A549 (cell line): ENCODE results near the gene MUC21. TPM values are rescaled to one million over a fixed set of nuclear protein-coding genes. Genes with fewer than 3 reads are reported as not detected.

Experiments
- ATAC-seq, 2 experiments: fragments of 200-7000 bp in 1 of 2; fragments of >200 bp in 1 of 2; cut with Nextera tagmentation in 1 of 2; cut with Tn5 transposase in 1 of 2; 3 replicates each; pipeline versions ENCODE4 v1.8.0 to v1.9.1; 2018 to 2020; ENCODE audit warnings: mild to moderate bottlenecking in 1 of 2, moderate library complexity in 1 of 2
- CTCF ChIA-PET: fragments of 300-600 bp; sonication (Branson Sonifier 250); formaldehyde crosslinking; extraction: SDS; loops from one replicate; lab custom pipeline; 2021; ENCODE audit warnings: antibody characterized with exemption, inconsistent platforms; lab: Yijun Ruan, JAX
- POLR2A ChIA-PET: fragments of 350-600 bp; formaldehyde crosslinking; extraction: SDS; loops from one replicate; lab custom pipeline; 2021; ENCODE audit warnings: antibody characterized with exemption, inconsistent platforms; lab: Yijun Ruan, JAX
- DNase-seq, 2 experiments: peaks; one replicate each; pipeline versions ENCODE4 v3.0.0 to v3.0.0-alpha.2; 2011 to 2016; ENCODE audit warnings: low read depth in 1 of 2, low spot score in 1 of 2
- FAIRE-seq: peaks from 2 replicates; lab custom pipeline; 2011; peaks lifted over from hg19 to GRCh38; lab: Jason Lieb, UNC
- H3K27ac ChIP-seq, 2 experiments: fragments of >200 bp; sonication (Bioruptor Twin); formaldehyde crosslinking; 3 replicates each; pipeline ENCODE4 v1.5.1; 2016 to 2017
- H3K4me1 ChIP-seq: fragments of >200 bp; sonication (Bioruptor Twin); formaldehyde crosslinking; 3 replicates; pipeline ENCODE4 v1.6.1; 2016
- H3K4me2 ChIP-seq: fragments of >200 bp; sonication (Bioruptor Twin); formaldehyde crosslinking; 3 replicates; pipeline ENCODE4 v1.6.1; 2016
- H3K4me3 ChIP-seq: fragments of >200 bp; sonication (Bioruptor Twin); formaldehyde crosslinking; 3 replicates; pipeline ENCODE4 v1.5.1; 2016
- H3K9me3 ChIP-seq: fragments of >200 bp; sonication (Bioruptor Twin); formaldehyde crosslinking; 3 replicates; pipeline ENCODE4 v1.6.1; 2016
- BCL3 ChIP-seq: fragments of >200 bp; sonication (Bioruptor Twin); formaldehyde crosslinking; IDR thresholded peaks from 3 replicates; pipeline ENCODE4 v1.6.1; 2016
- CBX8 ChIP-seq: fragments of 200-600 bp; sonication (generic); IDR thresholded peaks from 2 replicates; pipeline ENCODE4 v1.6.1; 2016
- ESRRA ChIP-seq: fragments of 150-350 bp; IDR thresholded peaks from 2 replicates; pipeline ENCODE4 v1.6.1; 2014; ENCODE audit warnings: mild to moderate bottlenecking, low read length, borderline replicate concordance
- FOSL2 ChIP-seq, 2 experiments: fragments of 450-650 bp in 1 of 2; fragments of >200 bp in 1 of 2; sonication (Bioruptor Twin) in 1 of 2; formaldehyde crosslinking; IDR thresholded peaks; 2 replicates each; pipeline versions ENCODE4 v1.5.0 to v1.6.1; 2016 to 2020; ENCODE audit warnings: mild to moderate bottlenecking in 1 of 2, moderate library complexity in 1 of 2
- HOXB13 ChIP-seq: fragments of 250-450 bp; sonication (Bioruptor Pico); IDR thresholded peaks from 2 replicates; pipeline ENCODE4 v1.5.0; 2020; ENCODE audit warnings: low read depth, mild to moderate bottlenecking, moderate library complexity
- JUNB ChIP-seq: fragments of >200 bp; sonication (Bioruptor Twin); formaldehyde crosslinking; IDR thresholded peaks from 2 replicates; pipeline ENCODE4 v1.6.1; 2016
- MAZ ChIP-seq: fragments of 150-350 bp; IDR thresholded peaks from 2 replicates; pipeline ENCODE4 v1.6.1; 2014; ENCODE audit warnings: antibody characterized with exemption, low read depth, low read length, borderline replicate concordance
- NFE2L2 ChIP-seq: fragments of 150-350 bp; conservative IDR thresholded peaks from 2 replicates; pipeline ENCODE4 v1.6.1; 2014; ENCODE audit warnings: low read length
- RAD21 ChIP-seq, 2 experiments: fragments of >200 bp in 1 of 2; sonication (Bioruptor Twin) in 1 of 2; formaldehyde crosslinking in 1 of 2; IDR thresholded peaks in 1 of 2; conservative IDR thresholded peaks in 1 of 2; 2 replicates in 1 of 2; 3 replicates in 1 of 2; pipeline ENCODE4 v1.6.1; 2012 to 2018; ENCODE audit warnings: inconsistent platforms in 1 of 2
- RARB ChIP-seq: fragments of 250-450 bp; sonication (Bioruptor Pico); IDR thresholded peaks from 2 replicates; pipeline ENCODE4 v1.8.0; 2021; ENCODE audit warnings: mild to moderate bottlenecking, moderate library complexity
- RCOR1 ChIP-seq: fragments of 150-350 bp; IDR thresholded peaks from 2 replicates; pipeline ENCODE4 v1.6.1; 2014; ENCODE audit warnings: antibody characterized with exemption, low read length, low read depth
- REST ChIP-seq: fragments of 200-600 bp; sonication (generic); IDR thresholded peaks from 2 replicates; pipeline ENCODE4 v1.6.1; 2016; ENCODE audit warnings: antibody characterized with exemption, mild to moderate bottlenecking, moderate library complexity
- RFX5 ChIP-seq: fragments of 450-650 bp; IDR thresholded peaks from 2 replicates; pipeline ENCODE4 v1.7.1; 2014; ENCODE audit warnings: antibody characterized with exemption, mild to moderate bottlenecking, moderate library complexity
- SMC3 ChIP-seq: fragments of >200 bp; sonication (Bioruptor Twin); formaldehyde crosslinking; IDR thresholded peaks from 3 replicates; pipeline ENCODE4 v1.6.1; 2018; ENCODE audit warnings: inconsistent platforms
- TP53 ChIP-seq: fragments of 250-450 bp; sonication (Bioruptor Pico); IDR thresholded peaks from 2 replicates; pipeline ENCODE4 v1.5.0; 2021; ENCODE audit warnings: mild to moderate bottlenecking, moderate library complexity
- ZFP36 ChIP-seq: fragments of 450-650 bp; IDR thresholded peaks from 2 replicates; pipeline ENCODE4 v1.6.1; 2014; ENCODE audit warnings: borderline replicate concordance; ENCODE audit not compliant: partially characterized antibody
- ZNF302 ChIP-seq: fragments of 250-450 bp; sonication (Bioruptor Pico); IDR thresholded peaks from 2 replicates; pipeline ENCODE4 v1.9.0; 2021; ENCODE audit warnings: inconsistent platforms, mild to moderate bottlenecking, moderate library complexity
- WGBS: methylation state at CpG from one replicate; pipeline ENCODE4 v1.1.6; 2017; ENCODE audit errors: missing lambda C conversion rate; 5-methylcytosine and 5-hydroxymethylcytosine counted together
- polyA plus RNA-seq, 4 experiments: library from polyadenylated mRNA; depleted of rRNA in 3 of 4; stranded (reverse); fragments of >200 nt; fragmentation: RNase III in 1 of 4; extraction: RNeasy Plus Mini Kit Qiagen cat#74134 plus additional on column Dnase treatment in 1 of 4; gene quantifications; 2 replicates in 3 of 4; 3 replicates in 1 of 4; pipeline ENCODE4 v1.2.3, GENCODE V29; 2011 to 2017
- TF ChIP-seq, protein P1 (sequence below): IDR thresholded peaks from 2 replicates; pipeline ENCODE4 v1.6.1; 2012; ENCODE audit warnings: low read depth, borderline replicate concordance
- TF ChIP-seq, protein P2 (sequence below): fragments of >200 bp; sonication (Bioruptor Twin); formaldehyde crosslinking; IDR thresholded peaks from 2 replicates; pipeline ENCODE4 v1.6.1; 2016
- TF ChIP-seq, protein P3 (sequence below): IDR thresholded peaks from 2 replicates; pipeline ENCODE4 v1.6.1; 2012
- TF ChIP-seq, protein P4 (sequence below): fragments of >200 bp; sonication (Bioruptor Twin); formaldehyde crosslinking; IDR thresholded peaks from 3 replicates; pipeline ENCODE4 v1.5.1; 2016

Gene MUC21
- polyA plus RNA-seq, 2 of the 4 experiments (the other 2 are of a cell fraction), result not detected

GRCh38 chr6:30940361-30940986, 43.0 kb upstream of the MUC21 start, which contains the start of gene MUCL3:
MUCL3 (plus strand) TSS chr6:30940973; CDS start chr6:30941000, 27 bp downstream.
- Histone ChIP-seq H3K4me3 (no peak within 1 kb of the TSS), H3K27ac (peak within 1 kb of the TSS; percentile 80 to 84; a peak in 4 of 6 replicates), H3K4me1 (peaks cover 14% of the 10 kb centered on the region), H3K9me3 (no peaks in the 10 kb centered on the region)
- FAIRE-seq (no peak), ATAC-seq (no peak), DNase-seq (no peak)
- WGBS, result 89% methylated on average over 10 of the region's 16 CpGs
- POLR2A ChIA-PET, result interaction anchor here (0.7 kb wide), 1 partner anchor 24 kb away, joined by 5 read pairs; no protein-coding TSS in a partner anchor
- CTCF ChIA-PET, result interaction anchor here (0.6 to 4.7 kb wide), 5 partner anchors 15 to 140 kb away, joined by 3 to 47 read pairs (median 4); partner anchors contain the start of gene VARS2
- TF ChIP-seq NFE2L2, result no peak
- no peak for TF ChIP-seq RFX5
- TF ChIP-seq CBX8, result no peak
- TF ChIP-seq ZNF302 (CRISPR knock-in tag), result no peak
- TF ChIP-seq, protein P1, sequence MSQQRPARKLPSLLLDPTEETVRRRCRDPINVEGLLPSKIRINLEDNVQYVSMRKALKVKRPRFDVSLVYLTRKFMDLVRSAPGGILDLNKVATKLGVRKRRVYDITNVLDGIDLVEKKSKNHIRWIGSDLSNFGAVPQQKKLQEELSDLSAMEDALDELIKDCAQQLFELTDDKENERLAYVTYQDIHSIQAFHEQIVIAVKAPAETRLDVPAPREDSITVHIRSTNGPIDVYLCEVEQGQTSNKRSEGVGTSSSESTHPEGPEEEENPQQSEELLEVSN, result no peak
- no peak for TF ChIP-seq RCOR1
- no peak for TF ChIP-seq TP53 (CRISPR knock-in tag)
- TF ChIP-seq ZFP36, result no peak
- TF ChIP-seq BCL3, result no peak
- TF ChIP-seq RARB (CRISPR knock-in tag), result no peak
- TF ChIP-seq FOSL2 (IDR thresholded peaks at IDR 0.05), result no peak
- no peak for TF ChIP-seq FOSL2 (CRISPR knock-in tag; IDR thresholded peaks at IDR 0.05)
- TF ChIP-seq ESRRA, result no peak
- TF ChIP-seq SMC3, result no peak
- TF ChIP-seq, protein P2, sequence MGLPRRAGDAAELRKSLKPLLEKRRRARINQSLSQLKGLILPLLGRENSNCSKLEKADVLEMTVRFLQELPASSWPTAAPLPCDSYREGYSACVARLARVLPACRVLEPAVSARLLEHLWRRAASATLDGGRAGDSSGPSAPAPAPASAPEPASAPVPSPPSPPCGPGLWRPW, result no peak
- TF ChIP-seq JUNB, result no peak
- TF ChIP-seq HOXB13, result no peak
- TF ChIP-seq MAZ, result no peak
- TF ChIP-seq, all 56 proteins: peak for 0
- no peak within 1 kb of the TSS for H3K4me2 ChIP-seq

DNA sequence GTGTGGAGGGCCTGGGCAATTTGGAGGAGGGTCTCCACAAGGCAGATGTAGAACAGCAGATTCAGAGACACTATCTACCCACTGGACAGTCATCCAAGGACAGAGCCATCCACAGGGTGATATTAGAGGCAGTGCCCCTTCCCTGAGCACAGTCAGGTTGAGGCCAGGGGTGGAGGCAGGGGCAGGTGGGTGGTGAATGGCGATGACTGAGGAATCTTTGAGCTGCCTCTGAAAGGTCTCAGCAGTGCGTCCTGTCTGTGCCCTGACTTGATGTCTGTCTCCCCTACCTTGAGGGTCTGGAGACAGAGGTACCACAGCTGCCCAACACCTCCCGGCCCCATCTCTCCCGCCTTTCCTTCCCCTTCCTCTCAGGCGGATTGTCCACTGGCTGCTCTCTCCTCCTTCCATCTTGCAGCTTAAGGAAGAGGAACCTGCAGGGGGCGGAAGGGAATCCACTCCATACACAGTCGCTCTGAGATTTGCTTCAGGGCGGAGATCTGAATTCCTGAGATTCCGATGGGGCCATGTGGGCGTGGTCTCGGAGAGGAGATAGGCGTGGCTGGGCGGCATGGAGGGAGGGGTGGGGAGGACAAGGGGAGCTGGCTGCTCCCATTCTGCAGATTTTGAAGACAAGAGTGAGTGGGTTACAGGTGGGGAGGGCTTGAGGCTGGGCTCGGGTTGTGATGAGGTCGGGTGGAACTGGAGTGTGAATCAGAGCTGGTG, 41.0 kb upstream of the MUC21 start:
- peak overlapping the region; percentile 12; the same call in 1 of the 3 replicates for H3K4me3 ChIP-seq
- ChIA-PET CTCF (interaction anchor here (0.6 to 4.7 kb wide), 32 partner anchors 10 to 298 kb away, joined by 3 to 47 read pairs (median 4); partner anchors contain the start of genes SFTA2 and VARS2), POLR2A (interaction anchor here (1.1 kb wide), 1 partner anchor 36 kb away, joined by 3 read pairs; no protein-coding TSS in a partner anchor)
- WGBS, result 16% methylated on average over 8 of the region's 15 CpGs
- DNase-seq (peak; percentile 85 to 87), FAIRE-seq (no peak), ATAC-seq (peak; percentile 95 to 97)
- peak overlapping the region; percentile 71 for H3K4me2 ChIP-seq
- TF ChIP-seq REST, result no peak
- TF ChIP-seq, protein P3, sequence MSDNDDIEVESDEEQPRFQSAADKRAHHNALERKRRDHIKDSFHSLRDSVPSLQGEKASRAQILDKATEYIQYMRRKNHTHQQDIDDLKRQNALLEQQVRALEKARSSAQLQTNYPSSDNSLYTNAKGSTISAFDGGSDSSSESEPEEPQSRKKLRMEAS, result peak; percentile 42
- TF ChIP-seq SMC3, result peak; percentile 63
- TF ChIP-seq MAZ, result no peak
- TF ChIP-seq RAD21 (conservative IDR thresholded peaks at IDR 0.05 in 1 of 2, IDR thresholded peaks at IDR 0.05 in 1 of 2), result peak; percentile 56; a peak in 4 of 5 replicates
- TF ChIP-seq, protein P4, sequence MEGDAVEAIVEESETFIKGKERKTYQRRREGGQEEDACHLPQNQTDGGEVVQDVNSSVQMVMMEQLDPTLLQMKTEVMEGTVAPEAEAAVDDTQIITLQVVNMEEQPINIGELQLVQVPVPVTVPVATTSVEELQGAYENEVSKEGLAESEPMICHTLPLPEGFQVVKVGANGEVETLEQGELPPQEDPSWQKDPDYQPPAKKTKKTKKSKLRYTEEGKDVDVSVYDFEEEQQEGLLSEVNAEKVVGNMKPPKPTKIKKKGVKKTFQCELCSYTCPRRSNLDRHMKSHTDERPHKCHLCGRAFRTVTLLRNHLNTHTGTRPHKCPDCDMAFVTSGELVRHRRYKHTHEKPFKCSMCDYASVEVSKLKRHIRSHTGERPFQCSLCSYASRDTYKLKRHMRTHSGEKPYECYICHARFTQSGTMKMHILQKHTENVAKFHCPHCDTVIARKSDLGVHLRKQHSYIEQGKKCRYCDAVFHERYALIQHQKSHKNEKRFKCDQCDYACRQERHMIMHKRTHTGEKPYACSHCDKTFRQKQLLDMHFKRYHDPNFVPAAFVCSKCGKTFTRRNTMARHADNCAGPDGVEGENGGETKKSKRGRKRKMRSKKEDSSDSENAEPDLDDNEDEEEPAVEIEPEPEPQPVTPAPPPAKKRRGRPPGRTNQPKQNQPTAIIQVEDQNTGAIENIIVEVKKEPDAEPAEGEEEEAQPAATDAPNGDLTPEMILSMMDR, result peak; percentile 41
- H3K27ac ChIP-seq, result peak overlapping the region; percentile 80 to 84
- peaks cover 14% of the 10 kb centered on the region for H3K4me1 ChIP-seq
- H3K9me3 ChIP-seq, result no peaks in the 10 kb centered on the region
